DMS53 treated with DMSO at 0.1 percent for 48 hours (cell line): Measurements from ENCODE around the gene INTS2.
"Not testable (repeated sequence)": the region's sequence is repeated elsewhere in the genome, so short reads cannot be mapped to it uniquely, and the experiment has no call there.

ENCODE experiments used
- DNase-seq: peaks from one replicate; lab custom pipeline; 2025; ENCODE audit not compliant: unreplicated experiment; lab: John Stamatoyannopoulos, UW

INTS2 gene

GRCh38 chr17:61897548-61898180, 30.1 kb downstream of the INTS2 start:
- no peak for DNase-seq

GRCh38 chr17:61895391-61895790, 32.4 kb downstream of the INTS2 start:
- DNase-seq = no peak

- DNase-seq = not testable (repeated sequence)
Measured at GRCh38 chr17:61894310-61894709, 33.5 kb downstream of the INTS2 start.

- not testable (repeated sequence) for DNase-seq
Measured at GRCh38 chr17:61887733-61888132, 40.0 kb downstream of the INTS2 start.

GRCh38 chr17:61885865-61886264, 41.9 kb downstream of the INTS2 start:
- not testable (repeated sequence) for DNase-seq

GRCh38 chr17:61884864-61885263, 42.9 kb downstream of the INTS2 start:
- DNase-seq = no peak

GRCh38 chr17:61880589-61881102, 47.1 kb downstream of the INTS2 start:
- DNase-seq = no peak

- no peak for DNase-seq
Measured at GRCh38 chr17:61878984-61879612, 48.7 kb downstream of the INTS2 start.

GRCh38 chr17:61878520-61878919, 49.3 kb downstream of the INTS2 start:
- DNase-seq = no peak

GRCh38 chr17:61877837-61878236, 49.9 kb downstream of the INTS2 start:
- no peak for DNase-seq

GRCh38 chr17:61875804-61876203, 52.0 kb downstream of the INTS2 start:
- DNase-seq = no peak

- DNase-seq = no peak
Measured at GRCh38 chr17:61875285-61875684, 52.5 kb downstream of the INTS2 start.

GRCh38 chr17:61874075-61874474, 53.7 kb downstream of the INTS2 start:
- no peak for DNase-seq

GRCh38 chr17:61872099-61872498, 55.7 kb downstream of the INTS2 start:
- DNase-seq = no peak

GRCh38 chr17:61869138-61869537, 58.6 kb downstream of the INTS2 start:
- no peak for DNase-seq

- no peak for DNase-seq
Measured at GRCh38 chr17:61868074-61868473, 59.7 kb downstream of the INTS2 start.

- no peak for DNase-seq
Measured at GRCh38 chr17:61867033-61867432, 60.7 kb downstream of the INTS2 start.

- peak; percentile 43 for DNase-seq
Measured at GRCh38 chr17:61863801-61864126, 64.0 kb downstream of the INTS2 start.

- peak; percentile 53 for DNase-seq
Measured at GRCh38 chr17:61862975-61863800, 64.6 kb downstream of the INTS2 start, which contains the start of gene BRIP1. Gene BRIP1, minus strand, starts transcription at chr17:61863528. Its CDS starts 1,989 bp downstream, at chr17:61861539.

- DNase-seq = peak; percentile 10
Measured at GRCh38 chr17:61862105-61862574, 65.6 kb downstream of the INTS2 start.

- not testable (repeated sequence) for DNase-seq
Measured at GRCh38 chr17:61860397-61860796, 67.4 kb downstream of the INTS2 start.

- no peak for DNase-seq
Measured at GRCh38 chr17:61856035-61856434, 71.7 kb downstream of the INTS2 start.
